IMR-90 (cell line): Measurements from ENCODE around the gene C13orf46. TPM values are rescaled to one million over a fixed set of nuclear protein-coding genes. Genes with fewer than 3 reads are reported as not detected.

Source experiments
- ATAC-seq: fragments of 200-7000 bp; cut with Tn5 transposase; 2 replicates; pipeline ENCODE4 v1.9.1; 2020; ENCODE audit warnings: low read depth, mild to moderate bottlenecking, moderate library complexity
- BruUV-seq: library from RNA; stranded (reverse); fragments of 400-500 nt; replicated peaks from 2 replicates; lab custom pipeline; 2021; lab: Mats Ljungman, UMichigan
- CTCF ChIA-PET: fragments of 300-600 bp; formaldehyde crosslinking; extraction: SDS; loops from one replicate; lab custom pipeline; 2021; ENCODE audit warnings: antibody characterized with exemption; lab: Yijun Ruan, JAX
- POLR2A ChIA-PET: fragments of 300-600 bp; sonication (Branson Sonifier 250); formaldehyde crosslinking; loops from one replicate; lab custom pipeline; 2022; ENCODE audit warnings: antibody characterized with exemption; ENCODE audit not compliant: unreplicated experiment; lab: Charles Lee
- DNase-seq: peaks from one replicate; pipeline ENCODE4 v3.0.0; 2013
- H2AFZ ChIP-seq: replicated peaks from 2 replicates; pipeline ENCODE3; 2013; ENCODE audit warnings: low read length, mild to moderate bottlenecking; ENCODE audit not compliant: poor library complexity
- H2AK5ac ChIP-seq: 2 replicates; pipeline ENCODE4 v1.6.1; 2013; ENCODE audit warnings: low read depth, low read length, inconsistent platforms
- H2AK9ac ChIP-seq: replicated peaks from 2 replicates; pipeline ENCODE3; 2013; ENCODE audit warnings: mild to moderate bottlenecking, low read depth, low read length, moderate library complexity; ENCODE audit not compliant: poor library complexity
- H2BK120ac ChIP-seq: 2 replicates; pipeline ENCODE4 v1.6.1; 2013; ENCODE audit warnings: low read depth, low read length, inconsistent platforms
- H2BK15ac ChIP-seq: 3 replicates; pipeline ENCODE4 v1.6.1; 2013; ENCODE audit warnings: low read depth, low read length, inconsistent platforms
- H2BK20ac ChIP-seq: 2 replicates; pipeline ENCODE4 v1.6.1; 2013; ENCODE audit warnings: low read depth, mild to moderate bottlenecking, inconsistent platforms, low read length, moderate library complexity
- H2BK5ac ChIP-seq: 2 replicates; pipeline ENCODE4 v1.6.1; 2013; ENCODE audit warnings: mild to moderate bottlenecking, low read depth, low read length, inconsistent platforms; ENCODE audit not compliant: poor library complexity, severe bottlenecking
- H3K14ac ChIP-seq: replicated peaks from 2 replicates; pipeline ENCODE4 v1.6.1; 2013; ENCODE audit warnings: low read depth, low read length, inconsistent platforms
- H3K18ac ChIP-seq: 2 replicates; pipeline ENCODE4 v1.6.1; 2013; ENCODE audit warnings: low read depth, low read length, control low read depth
- H3K23ac ChIP-seq: 2 replicates; pipeline ENCODE4 v1.6.1; 2013; ENCODE audit warnings: low read depth, low read length, inconsistent platforms
- H3K27ac ChIP-seq: 2 replicates; pipeline ENCODE4 v1.5.1; 2013; ENCODE audit warnings: mild to moderate bottlenecking, control low read depth, low read length; ENCODE audit not compliant: insufficient read depth
- H3K27me3 ChIP-seq: 2 replicates; pipeline ENCODE4 v1.6.1; 2013; ENCODE audit warnings: low read length; ENCODE audit not compliant: control insufficient read depth, insufficient read depth
- H3K36me3 ChIP-seq: 2 replicates; pipeline ENCODE4 v1.6.1; 2013; ENCODE audit warnings: low read length, mixed read lengths; ENCODE audit not compliant: control insufficient read depth, insufficient read depth
- H3K4ac ChIP-seq: 2 replicates; pipeline ENCODE4 v1.6.1; 2013; ENCODE audit warnings: low read depth, low read length, inconsistent platforms
- H3K4me1 ChIP-seq: 2 replicates; pipeline ENCODE4 v1.6.1; 2013; ENCODE audit warnings: low read length, mixed read lengths; ENCODE audit not compliant: control insufficient read depth, insufficient read depth
- H3K4me2 ChIP-seq: 2 replicates; pipeline ENCODE4 v1.6.1; 2013; ENCODE audit warnings: low read depth, mild to moderate bottlenecking, control low read depth, low read length, moderate library complexity
- H3K4me3 ChIP-seq: 2 replicates; pipeline ENCODE4 v1.5.1; 2013; ENCODE audit warnings: low read depth, mild to moderate bottlenecking, control low read depth, low read length, moderate library complexity; ENCODE audit not compliant: insufficient read depth
- H3K56ac ChIP-seq: 2 replicates; pipeline ENCODE4 v1.6.1; 2013; ENCODE audit warnings: low read length, inconsistent platforms; ENCODE audit not compliant: insufficient read depth; ENCODE audit errors: extremely low read depth
- H3K79me1 ChIP-seq, 2 experiments: 2 replicates each; pipeline ENCODE4 v1.6.1; 2013; ENCODE audit warnings: low read length in 2 of 2, inconsistent platforms in 1 of 2, low read depth in 1 of 2
- H3K9ac ChIP-seq: 2 replicates; pipeline ENCODE4 v1.6.1; 2013; ENCODE audit warnings: low read depth, low read length, control low read depth
- H3K9me1 ChIP-seq: 2 replicates; pipeline ENCODE4 v1.6.1; 2013; ENCODE audit warnings: low read length, inconsistent platforms; ENCODE audit not compliant: insufficient read depth
- H3K9me3 ChIP-seq: 2 replicates; pipeline ENCODE4 v1.6.1; 2013; ENCODE audit warnings: low read length; ENCODE audit not compliant: control insufficient read depth, insufficient read depth
- H4K20me1 ChIP-seq: 2 replicates; pipeline ENCODE4 v1.6.1; 2013; ENCODE audit warnings: low read length, inconsistent platforms; ENCODE audit not compliant: insufficient read depth
- H4K5ac ChIP-seq: 2 replicates; pipeline ENCODE4 v1.6.1; 2013; ENCODE audit warnings: mild to moderate bottlenecking, low read depth, low read length, control low read depth
- H4K8ac ChIP-seq, 2 experiments: 2 replicates each; pipeline ENCODE4 v1.6.1; 2013; ENCODE audit warnings: low read depth in 2 of 2, low read length in 2 of 2, control low read depth in 1 of 2, inconsistent platforms in 1 of 2
- H4K91ac ChIP-seq: 2 replicates; pipeline ENCODE4 v1.6.1; 2013; ENCODE audit warnings: low read depth, low read length, inconsistent platforms; ENCODE audit not compliant: insufficient read depth
- FOS ChIP-seq: fragments of 150-350 bp; IDR thresholded peaks from 2 replicates; pipeline ENCODE4 v1.6.1; 2016; ENCODE audit warnings: low read depth, low read length
- MXI1 ChIP-seq: IDR thresholded peaks from 2 replicates; pipeline ENCODE4 v1.6.1; 2012; ENCODE audit warnings: low read depth, mild to moderate bottlenecking, low read length, moderate library complexity, borderline replicate concordance
- NFE2L2 ChIP-seq: fragments of 150-350 bp; IDR thresholded peaks from 2 replicates; pipeline ENCODE4 v1.6.1; 2016; ENCODE audit warnings: low read depth, mild to moderate bottlenecking, low read length
- RAD21 ChIP-seq: IDR thresholded peaks from 2 replicates; pipeline ENCODE4 v1.6.1; 2012; ENCODE audit warnings: low read length, improper control_type of control experiment
- RCOR1 ChIP-seq: IDR thresholded peaks from 2 replicates; pipeline ENCODE4 v1.6.1; 2012; ENCODE audit warnings: mild to moderate bottlenecking, low read length, improper control_type of control experiment; ENCODE audit not compliant: insufficient replicate concordance
- SMC3 ChIP-seq: fragments of 150-350 bp; IDR thresholded peaks from 2 replicates; pipeline ENCODE4 v1.6.1; 2016; ENCODE audit warnings: low read depth, mild to moderate bottlenecking, antibody characterized with exemption, low read length, moderate library complexity
- WGBS, 2 experiments: methylation state at CpG; one replicate each; pipeline versions ENCODE4 v1.1.5 to v1.1.7; 2013; ENCODE audit warnings: missing lambda C conversion rate in 2 of 2; ENCODE audit not compliant: insufficient read length in 1 of 2; ENCODE audit errors: extremely low coverage in 2 of 2; 5-methylcytosine and 5-hydroxymethylcytosine counted together
- dilution Hi-C: fragments of 300-500 bp; cut with HindIII; formaldehyde crosslinking; loops from one replicate; pipeline ENCODE4 v1.14.3; 2018; ENCODE audit warnings: low sequenced_read_pairs; ENCODE audit not compliant: unreplicated experiment
- in situ Hi-C: fragments of 300-500 bp; cut with MboI; formaldehyde crosslinking; loops from 3 replicates; pipeline ENCODE4 v1.14.3; 2019; ENCODE audit warnings: low sequenced_read_pairs, inconsistent platforms, mixed read lengths
- intact Hi-C: fragments of 100-400 bp; cut with micrococcal nuclease; formaldehyde crosslinking; loops from 2 replicates; pipeline ENCODE4 v1.10.0; 2022
- polyA plus RNA-seq, 3 experiments: library from polyadenylated mRNA; depleted of rRNA; stranded (reverse); fragments of >200 nt; gene quantifications; 2 replicates each; pipeline ENCODE4 v1.2.3, GENCODE V29; 2012; ENCODE audit warnings: low replicate concordance in 1 of 3
- total RNA-seq: library from RNA; depleted of rRNA; stranded (reverse); fragments of >200 nt; gene quantifications from 2 replicates; pipeline ENCODE4 v1.2.3, GENCODE V29; 2012
- TF ChIP-seq, protein P1 (sequence below): conservative IDR thresholded peaks from 2 replicates; pipeline ENCODE4 v1.5.1; 2012; ENCODE audit warnings: mild to moderate bottlenecking, low read depth, low read length, improper control_type of control experiment
- TF ChIP-seq, protein P2 (sequence below): fragments of 150-350 bp; IDR thresholded peaks from 2 replicates; pipeline ENCODE4 v1.6.1; 2017; ENCODE audit warnings: mild to moderate bottlenecking, antibody characterized with exemption, low read length, low read depth

C13orf46 gene
- total and polyA plus RNA-seq, 2 of the 4 experiments (the other 2 are of a cell fraction), result under 0.01 to 2.1 TPM

DNA sequence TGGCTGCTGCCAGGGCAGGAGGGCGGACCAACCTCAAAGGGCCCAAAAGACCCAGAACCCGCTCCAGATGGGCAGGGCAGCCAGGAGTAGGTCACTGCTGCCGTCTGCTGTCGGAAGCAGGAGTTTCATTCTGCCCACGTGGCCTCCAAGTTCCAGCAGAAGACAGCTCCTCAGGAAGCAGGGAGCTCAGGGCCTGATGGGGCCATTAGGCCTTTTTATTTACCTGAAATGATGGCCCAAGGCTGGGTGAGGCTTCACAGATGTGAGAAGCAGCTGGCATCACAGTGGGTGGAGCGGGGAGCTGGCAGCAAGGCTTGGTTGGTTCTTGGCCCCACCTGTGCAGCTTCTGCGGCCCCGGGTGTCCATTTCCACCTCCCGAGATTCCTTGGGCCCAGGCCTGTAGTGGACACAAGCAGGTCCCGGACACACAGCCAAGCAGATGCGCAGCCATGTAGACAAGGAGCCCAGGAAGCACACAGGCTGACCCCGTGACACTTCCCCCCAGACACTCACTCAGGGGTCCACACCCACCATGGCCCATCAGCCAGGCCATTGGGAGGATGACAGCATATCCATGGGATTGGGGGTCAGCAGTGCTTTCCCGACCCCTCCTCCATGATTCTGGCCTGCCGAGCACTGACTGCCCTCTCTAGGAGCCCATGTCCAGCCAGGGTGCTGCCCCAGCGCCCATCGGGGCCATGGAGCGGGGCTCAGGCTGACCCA, 26.4 kb downstream of the C13orf46 start:
- peaks cover 0 to 36% of the 10 kb centered on the region in 2 experiments; a peak in 2 of 4 replicates for H3K79me1 ChIP-seq
- H3K4me1 ChIP-seq, result peaks cover 11% of the 10 kb centered on the region
- peak overlapping the region; percentile 68 for H2AK5ac ChIP-seq
- H3K4me2 ChIP-seq, result no peak overlapping the region
- CTCF ChIA-PET, result no interaction called here
- peak overlapping the region; percentile 21 to 65; a peak in 2 of 4 replicates for H4K8ac ChIP-seq
- H2BK120ac ChIP-seq, result peak overlapping the region; percentile 68
- no TSS peak for BruUV-seq
- DNase-seq (peak; percentile 43), ATAC-seq (peak; percentile 19; the same call in 1 of the 2 replicates)
- no peak overlapping the region for H3K9ac ChIP-seq
- peak overlapping the region; percentile 50 for H2BK5ac ChIP-seq
- dilution Hi-C loops, result no loop called here
- in situ Hi-C loops, result no loop called here
- peak overlapping the region; percentile 62 for H2AK9ac ChIP-seq
- POLR2A ChIA-PET, result no interaction called here
- peak overlapping the region; percentile 48 for H3K4ac ChIP-seq
- intact Hi-C loops, result loop anchor here (1.0 to 5.0 kb wide), 2 partner anchors 85 to 130 kb away; partner anchors contain the start of gene GAS6
- no peaks in the 10 kb centered on the region; the same call in none of the 2 replicates for H3K36me3 ChIP-seq
- 98% methylated on average over 9 of the region's 17 CpGs; no CpG with 5 or more reads in 1 of the 2 experiments for WGBS, 2 experiments
- H4K91ac ChIP-seq, result peak overlapping the region; percentile 47; the same call in 1 of the 2 replicates
- H3K9me1 ChIP-seq, result peaks cover 10% of the 10 kb centered on the region
- H3K4me3 ChIP-seq, result no peak overlapping the region
- no peak overlapping the region for H2AFZ ChIP-seq
- no peak overlapping the region for H3K14ac ChIP-seq
- no peaks in the 10 kb centered on the region for H3K9me3 ChIP-seq
- no peak overlapping the region for H3K56ac ChIP-seq
- H3K23ac ChIP-seq, result no peak overlapping the region
- H2BK20ac ChIP-seq, result peak overlapping the region; percentile 58
- TF ChIP-seq MXI1 (peak; percentile 30; the same call in 1 of the 2 replicates), SMC3 (peak; percentile 49), FOS (no peak), RCOR1 (no peak), RAD21 (peak; percentile 62), NFE2L2 (no peak)
- TF ChIP-seq, protein P1, sequence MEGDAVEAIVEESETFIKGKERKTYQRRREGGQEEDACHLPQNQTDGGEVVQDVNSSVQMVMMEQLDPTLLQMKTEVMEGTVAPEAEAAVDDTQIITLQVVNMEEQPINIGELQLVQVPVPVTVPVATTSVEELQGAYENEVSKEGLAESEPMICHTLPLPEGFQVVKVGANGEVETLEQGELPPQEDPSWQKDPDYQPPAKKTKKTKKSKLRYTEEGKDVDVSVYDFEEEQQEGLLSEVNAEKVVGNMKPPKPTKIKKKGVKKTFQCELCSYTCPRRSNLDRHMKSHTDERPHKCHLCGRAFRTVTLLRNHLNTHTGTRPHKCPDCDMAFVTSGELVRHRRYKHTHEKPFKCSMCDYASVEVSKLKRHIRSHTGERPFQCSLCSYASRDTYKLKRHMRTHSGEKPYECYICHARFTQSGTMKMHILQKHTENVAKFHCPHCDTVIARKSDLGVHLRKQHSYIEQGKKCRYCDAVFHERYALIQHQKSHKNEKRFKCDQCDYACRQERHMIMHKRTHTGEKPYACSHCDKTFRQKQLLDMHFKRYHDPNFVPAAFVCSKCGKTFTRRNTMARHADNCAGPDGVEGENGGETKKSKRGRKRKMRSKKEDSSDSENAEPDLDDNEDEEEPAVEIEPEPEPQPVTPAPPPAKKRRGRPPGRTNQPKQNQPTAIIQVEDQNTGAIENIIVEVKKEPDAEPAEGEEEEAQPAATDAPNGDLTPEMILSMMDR, result peak; percentile 49
- TF ChIP-seq, protein P2, sequence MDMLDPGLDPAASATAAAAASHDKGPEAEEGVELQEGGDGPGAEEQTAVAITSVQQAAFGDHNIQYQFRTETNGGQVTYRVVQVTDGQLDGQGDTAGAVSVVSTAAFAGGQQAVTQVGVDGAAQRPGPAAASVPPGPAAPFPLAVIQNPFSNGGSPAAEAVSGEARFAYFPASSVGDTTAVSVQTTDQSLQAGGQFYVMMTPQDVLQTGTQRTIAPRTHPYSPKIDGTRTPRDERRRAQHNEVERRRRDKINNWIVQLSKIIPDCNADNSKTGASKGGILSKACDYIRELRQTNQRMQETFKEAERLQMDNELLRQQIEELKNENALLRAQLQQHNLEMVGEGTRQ, result peak; percentile 75; the same call in 1 of the 2 replicates
- no peak overlapping the region for H4K5ac ChIP-seq
- H3K18ac ChIP-seq, result no peak overlapping the region
- no peaks in the 10 kb centered on the region for H3K27me3 ChIP-seq
- no peak overlapping the region; the same call in 1 of the 2 replicates for H3K27ac ChIP-seq
- H2BK15ac ChIP-seq, result no peak overlapping the region; the same call in 2 of the 3 replicates
- peaks cover 4% of the 10 kb centered on the region for H4K20me1 ChIP-seq
